ENCODE results near the gene TOLLIP.
A peak's percentile ranks its signal among the peaks of the same experiment; 100 is the strongest.
"Not testable (repeated sequence)": the region's sequence is repeated elsewhere in the genome, so short reads cannot be mapped to it uniquely, and the experiment has no call there.

The TOLLIP gene

DNA sequence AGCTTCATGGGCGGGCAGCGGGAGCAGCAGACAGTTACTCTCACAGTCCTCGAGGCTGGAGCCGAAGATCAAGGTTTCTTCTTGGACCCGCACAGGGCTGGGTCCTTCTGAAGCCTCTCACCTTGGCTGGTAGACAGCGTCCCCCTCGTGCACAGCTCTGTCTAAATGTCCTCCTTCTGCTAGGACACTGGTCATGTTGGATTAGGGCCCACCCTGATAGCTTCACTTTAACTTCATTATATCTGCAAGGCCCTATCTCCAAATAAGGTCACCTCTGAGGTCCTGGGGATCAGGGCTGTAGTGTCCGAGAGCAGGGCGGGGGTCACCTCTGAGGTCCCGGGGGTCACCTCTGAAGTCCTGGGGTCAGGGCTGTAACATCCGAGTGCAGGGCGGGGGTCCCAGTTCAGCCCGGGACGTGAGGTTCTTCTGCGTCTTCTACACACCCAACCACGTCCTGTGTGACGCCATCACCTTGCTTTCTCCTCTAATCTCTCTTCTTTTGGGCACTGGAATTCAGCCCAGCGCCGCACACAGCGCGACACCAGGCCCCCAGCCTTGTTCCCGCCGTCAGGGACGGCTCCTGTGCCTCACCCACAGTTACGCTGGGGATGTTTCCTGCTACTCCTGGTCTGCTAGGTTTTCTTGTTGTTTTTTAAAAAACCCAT is 34.1 kb upstream of the TOLLIP start:
- no peak for DNase-seq (ENCODE audit: low read depth in 2 of 2)

DNA sequence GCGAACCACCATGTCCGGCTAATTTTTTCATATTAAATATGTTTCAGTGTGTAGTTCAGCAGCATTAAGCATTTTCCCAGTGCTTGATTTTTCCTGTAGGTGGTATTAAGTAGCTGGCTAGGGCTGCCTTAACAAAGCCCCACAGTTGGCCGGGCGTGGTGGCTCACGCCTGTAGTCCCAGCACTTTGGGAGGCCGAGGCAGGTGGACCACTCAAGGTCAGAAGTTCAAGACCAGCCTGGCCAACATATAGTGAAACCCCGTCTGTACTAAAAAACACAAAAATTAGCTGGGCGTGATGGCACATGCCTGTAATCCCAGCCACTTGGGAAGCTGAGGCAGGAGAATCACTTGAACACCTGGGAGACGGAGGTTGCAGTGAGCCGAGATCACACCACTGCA is 33.5 kb upstream of the TOLLIP start:
- DNase-seq (ENCODE audit: low read depth in 2 of 2) = no peak

DNA sequence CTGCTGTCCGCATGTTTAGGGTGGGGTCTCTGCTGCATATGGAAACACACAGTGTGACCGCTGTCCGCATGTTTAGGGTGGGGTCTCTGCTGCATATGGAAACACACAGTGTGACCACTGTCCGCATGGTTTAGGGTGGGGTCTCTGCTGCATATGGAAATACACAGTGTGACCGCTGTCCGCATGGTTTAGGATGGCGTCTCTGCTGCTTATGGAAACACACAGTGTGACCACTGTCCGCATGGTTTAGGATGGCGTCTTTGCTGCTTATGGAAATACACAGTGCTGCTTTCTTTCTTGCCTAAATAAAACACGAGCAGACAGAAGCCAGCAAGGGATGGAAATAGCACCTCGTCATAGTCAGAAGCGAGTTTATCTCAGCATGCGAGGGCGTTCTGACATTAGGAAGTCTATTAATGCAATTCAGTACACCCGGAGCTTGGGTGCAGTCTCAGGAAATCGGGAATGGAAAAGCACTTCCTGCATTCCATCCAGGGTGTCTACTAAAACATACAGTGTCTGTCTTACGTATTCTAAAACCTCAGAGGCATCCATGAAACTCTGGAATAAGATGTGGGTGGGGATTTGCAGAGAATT is 32.6 kb upstream of the TOLLIP start:
- no peak for DNase-seq (ENCODE audit: low read depth in 2 of 2)

DNA sequence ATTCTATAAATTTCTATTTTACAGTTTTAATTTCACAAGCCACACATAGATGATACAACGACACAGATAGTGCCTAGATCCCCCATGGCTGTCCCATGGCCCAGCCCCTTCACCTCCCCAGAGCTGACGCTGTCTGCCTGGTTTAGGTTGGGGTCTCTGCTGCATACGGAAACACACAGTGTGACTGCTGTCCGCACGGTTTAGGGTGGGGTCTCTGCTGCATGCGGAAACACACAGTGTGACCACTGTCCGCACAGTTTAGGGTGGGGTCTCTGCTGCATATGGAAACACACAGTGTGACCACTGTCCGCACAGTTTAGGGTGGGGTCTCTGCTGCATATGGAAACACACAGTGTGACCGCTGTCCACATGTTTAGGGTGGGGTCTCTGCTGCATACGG is 31.8 kb upstream of the TOLLIP start:
- DNase-seq (ENCODE audit: low read depth in 2 of 2) = not testable (repeated sequence)

DNA sequence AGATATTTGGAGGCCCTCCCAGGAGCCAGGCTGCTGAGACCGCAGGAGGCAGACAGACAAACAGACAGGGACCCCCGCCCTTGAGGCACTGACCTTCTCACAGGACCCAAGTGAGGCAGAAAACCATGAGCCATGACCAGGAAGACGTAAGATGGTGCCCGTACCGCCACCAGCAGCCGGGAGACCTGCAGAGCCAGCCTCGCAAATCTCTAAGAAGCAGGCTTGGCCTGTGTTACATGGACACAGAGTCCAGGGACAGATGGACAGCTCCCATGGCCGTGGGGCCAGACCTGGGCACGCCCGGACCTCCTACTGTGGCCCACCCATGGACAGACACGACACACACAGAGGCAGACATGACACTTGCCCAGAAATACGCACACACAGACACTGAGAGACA is 30.7 kb upstream of the TOLLIP start:
- no peak for DNase-seq (ENCODE audit: low read depth in 2 of 2)

DNA sequence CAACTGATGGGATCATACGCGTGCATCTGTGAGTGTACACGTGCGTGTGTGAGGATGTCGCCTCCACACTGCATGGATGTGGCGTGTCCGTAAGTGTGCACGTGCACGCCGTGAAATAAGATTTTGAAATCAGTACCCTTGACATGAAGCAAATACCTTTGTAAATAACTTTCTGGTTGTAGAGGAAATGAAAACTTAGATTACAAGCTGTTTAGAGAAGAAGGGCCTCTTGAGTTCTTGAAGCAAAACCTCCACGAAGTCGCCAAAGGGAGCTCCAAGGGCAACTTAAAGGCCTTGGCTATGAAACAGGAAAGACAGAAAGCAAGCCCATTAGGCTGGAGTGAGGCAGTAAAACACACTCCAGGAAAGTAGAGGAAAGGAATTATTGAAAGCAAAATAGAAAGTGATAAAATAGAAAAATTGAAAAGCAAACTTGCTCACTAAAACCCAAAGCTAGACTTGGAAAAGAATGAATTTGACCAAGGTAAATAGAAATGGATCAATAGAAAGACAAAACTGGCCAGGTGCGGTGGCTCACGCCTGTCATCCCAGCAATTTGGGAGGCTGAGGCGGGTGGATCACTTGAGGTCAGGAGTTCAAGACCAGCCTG is 29.7 kb upstream of the TOLLIP start:
- DNase-seq (ENCODE audit: low read depth in 2 of 2) = no peak

DNA sequence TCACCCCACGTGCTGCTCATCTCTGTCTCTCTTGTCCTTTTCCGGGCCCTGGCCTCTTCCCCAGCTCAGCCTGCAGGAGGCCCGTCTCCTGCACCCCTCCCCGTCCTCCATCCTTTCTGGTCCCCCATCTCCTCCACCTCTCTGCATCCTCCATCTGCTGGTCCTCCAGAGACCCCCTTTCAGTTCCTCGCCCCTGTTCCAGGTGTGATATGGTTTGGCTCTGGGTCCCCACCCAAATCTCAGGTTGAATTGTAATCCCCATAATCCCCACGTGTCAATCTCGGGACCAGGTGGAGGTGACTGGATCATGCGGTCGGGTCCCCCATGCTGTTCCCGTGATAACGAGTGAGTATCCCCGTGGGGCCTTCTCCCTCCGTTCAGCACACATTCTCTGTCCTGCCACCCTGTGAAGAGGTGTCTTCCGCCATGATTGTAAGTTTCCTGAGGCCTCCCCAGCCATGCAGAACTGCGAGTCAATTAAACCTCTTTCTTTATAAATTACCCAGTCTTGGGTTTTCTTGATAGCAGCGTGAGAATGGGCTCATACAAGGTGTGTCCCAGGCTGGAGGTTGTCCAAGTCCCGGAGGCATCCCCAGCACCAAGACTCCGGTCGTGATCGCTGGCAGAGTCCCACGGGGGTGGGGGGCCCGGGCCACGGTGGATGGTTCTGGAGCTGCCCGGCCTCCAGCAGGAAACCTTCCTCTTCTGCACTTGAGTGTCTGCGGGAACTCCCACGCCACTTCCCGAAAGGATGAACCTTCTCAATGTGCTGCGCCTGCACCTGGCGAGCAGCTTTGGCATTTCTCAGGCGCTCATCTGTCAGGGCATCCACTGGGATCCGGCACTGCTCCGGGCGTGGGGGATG is 29.0 kb upstream of the TOLLIP start:
- no peak for DNase-seq (ENCODE audit: low read depth in 2 of 2)

DNA sequence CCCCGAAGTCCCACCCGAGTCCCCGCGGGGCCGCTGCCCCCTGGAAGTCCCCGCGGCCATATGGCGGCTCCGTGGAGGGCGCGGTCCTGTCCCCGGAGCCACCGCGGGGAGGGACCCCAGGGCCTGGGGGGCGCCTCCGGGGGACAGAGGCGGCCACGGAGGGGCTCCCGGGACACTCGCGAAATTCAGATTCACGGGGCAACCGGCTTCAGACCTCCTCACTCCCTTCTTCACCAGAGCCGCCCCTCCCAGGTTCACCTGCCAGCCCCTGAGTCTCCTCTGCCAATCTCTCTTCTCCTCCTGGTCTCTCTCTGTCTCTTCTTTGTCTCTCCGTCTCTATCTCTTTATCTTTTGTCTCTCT is 28.2 kb upstream of the TOLLIP start:
- no peak for DNase-seq (ENCODE audit: low read depth in 2 of 2)

DNA sequence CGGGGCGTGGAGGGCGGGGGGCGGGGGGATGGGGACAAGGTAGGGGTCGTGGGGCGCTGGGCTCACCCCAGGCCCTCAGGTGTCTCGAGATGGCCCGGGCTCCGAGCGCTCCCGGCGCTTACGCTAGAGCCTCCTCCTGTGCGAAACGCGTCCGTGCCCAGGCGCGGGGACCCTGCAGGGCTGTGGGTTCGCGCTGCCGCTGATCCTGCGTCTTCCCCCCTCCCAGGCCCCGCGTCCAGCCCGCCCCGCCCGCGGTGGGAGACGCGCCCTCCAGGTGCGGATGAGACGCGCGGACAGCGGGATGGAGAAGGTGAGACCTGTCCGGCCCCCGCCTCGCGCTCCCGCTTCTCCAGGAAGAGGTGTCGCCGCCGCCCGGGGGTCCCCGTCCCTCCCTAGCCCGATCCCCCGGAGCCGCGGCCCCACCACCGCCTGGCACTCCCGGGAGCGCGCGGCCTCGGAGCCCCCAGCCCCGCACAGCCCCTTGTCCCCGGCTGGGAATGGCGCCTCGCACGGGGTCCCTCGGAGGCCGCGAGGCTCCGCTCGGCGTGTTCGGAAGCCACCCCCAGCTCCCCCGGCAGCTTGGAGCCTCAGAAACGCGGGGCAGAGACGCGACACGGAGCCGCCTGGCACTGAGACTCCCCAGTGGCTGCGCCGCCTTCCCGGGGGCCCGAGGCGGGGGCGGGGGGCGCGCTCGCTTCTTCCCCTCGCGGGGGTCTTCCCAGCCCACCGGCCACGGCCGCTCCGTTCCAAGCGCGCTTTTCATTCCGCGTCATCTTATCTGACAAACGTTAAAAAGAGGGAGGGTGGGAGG is 27.6 kb upstream of the TOLLIP start:
- DNase-seq (ENCODE audit: low read depth in 2 of 2) = no peak

DNA sequence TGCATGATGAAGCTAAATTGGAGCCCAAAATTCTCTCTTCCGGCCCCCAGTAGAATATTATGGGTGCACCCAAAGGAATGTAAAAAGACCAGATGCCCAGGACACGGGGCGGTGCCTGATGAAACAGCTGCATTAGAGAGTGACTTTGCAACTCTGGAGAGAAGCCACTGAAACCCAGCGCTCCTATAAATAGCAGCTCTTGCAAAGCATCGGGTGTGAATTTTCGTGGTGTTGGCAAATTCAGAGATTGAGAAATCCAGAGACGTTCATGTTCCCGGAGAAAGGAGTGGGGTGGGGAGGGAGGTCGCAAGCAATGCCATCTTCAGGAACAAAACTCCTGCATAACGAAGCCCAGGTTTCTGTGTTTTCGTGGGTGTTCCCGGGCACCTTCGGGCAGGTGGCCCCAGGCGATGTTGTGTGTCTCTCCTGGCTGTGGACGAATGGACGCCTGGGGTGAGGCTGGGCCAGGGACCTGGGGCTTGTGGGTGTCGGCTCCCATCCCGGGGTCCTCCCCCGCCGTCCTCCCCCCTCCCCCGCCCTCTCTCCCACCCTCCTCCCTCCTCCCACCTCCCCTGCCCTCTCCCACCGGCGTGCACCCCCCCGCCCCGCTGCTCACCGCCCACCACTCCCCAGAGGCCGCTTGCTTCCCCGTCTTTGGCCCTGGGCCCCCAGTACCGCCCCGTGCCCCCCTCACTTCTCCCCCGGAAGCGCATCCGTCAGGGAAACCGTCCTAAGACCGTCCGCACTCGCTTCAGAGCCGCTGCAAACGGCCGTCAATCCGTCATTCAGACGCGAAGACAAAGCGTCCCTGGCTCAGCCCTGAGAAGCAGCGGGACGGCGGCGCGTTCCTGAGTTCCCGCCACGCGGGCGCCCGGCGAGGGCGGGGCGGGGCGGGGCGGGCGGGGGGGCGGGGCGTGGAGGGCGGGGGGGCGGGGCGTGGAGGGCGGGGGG is 26.7 kb upstream of the TOLLIP start:
- peak; percentile 30 to 40 for DNase-seq (ENCODE audit: low read depth in 2 of 2)

DNA sequence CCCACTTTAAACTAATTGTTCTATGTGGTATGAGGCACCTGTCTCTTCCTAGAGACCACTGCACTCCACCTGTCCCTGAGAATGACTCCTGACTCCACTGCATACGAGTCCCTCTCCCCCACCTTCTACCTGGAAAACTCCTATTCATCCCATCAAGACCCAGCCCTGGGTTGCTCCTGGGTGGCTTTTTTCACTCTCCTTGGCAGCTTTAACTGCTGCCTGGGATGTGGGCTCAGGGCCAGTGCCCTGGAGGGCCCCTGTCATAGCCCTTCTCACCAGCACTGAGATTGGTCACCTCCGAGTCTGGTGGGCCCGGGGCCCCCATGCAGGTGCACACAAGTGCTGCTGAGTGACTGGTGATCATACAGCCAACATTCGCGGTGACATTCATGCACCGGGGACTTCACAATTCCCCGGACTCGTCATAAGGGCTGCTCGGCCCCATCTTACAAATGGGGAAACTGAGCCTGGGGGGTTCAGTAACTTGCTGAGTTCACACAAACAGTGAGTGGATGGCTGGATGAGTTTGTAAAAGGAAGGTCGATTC is 25.9 kb upstream of the TOLLIP start:
- DNase-seq (ENCODE audit: low read depth in 2 of 2) = no peak

DNA sequence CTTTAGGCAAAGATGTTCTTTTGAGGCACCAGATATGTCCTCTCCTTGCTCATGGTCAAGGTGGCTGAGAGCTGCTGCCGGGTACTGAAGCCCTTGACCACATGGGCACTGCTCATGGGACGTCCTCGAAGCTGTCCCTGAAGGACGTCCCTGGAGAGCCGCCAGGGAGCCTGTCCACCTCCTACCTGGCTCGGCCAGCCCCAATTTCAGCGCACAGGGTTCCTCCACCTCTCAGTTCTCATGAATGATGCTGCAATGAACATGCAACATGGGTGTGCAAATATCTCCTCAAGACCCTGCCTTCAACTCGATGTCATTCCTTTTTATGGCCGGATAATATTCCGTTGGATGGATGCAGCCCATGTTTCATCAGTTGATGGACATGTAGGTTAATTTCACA is 24.4 kb upstream of the TOLLIP start:
- DNase-seq (ENCODE audit: low read depth in 2 of 2) = no peak

DNA sequence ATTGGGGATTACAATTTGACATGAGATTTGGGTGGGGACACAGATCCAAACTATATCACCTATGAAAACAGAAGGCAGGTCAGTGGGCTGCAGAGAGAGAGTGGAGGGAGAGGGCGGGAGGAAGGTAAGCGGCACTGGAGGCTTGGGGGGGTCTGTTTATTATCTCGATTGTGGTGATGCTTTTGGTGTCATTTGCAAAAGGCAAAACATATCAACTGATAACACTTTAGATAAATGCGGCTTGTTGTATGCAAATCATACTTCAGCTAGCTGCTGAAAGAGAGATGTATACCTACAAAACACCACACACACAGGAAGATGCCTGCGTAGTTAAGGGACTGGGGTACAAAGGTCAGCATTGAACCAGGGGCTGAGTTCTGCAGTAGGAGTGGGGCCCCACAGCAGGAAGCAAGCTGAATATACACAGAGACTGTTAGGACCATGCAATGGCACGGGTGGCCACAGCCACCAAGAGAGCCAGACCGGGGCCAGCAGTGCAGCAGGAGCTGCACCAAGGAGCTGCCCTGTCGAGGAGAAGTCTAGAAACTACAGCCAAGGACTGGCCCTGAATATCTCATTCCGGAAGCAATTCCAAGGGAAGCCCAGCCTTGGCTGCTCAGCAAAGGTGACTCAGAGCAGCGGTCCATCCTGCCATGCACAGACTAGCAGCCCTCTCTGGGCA is 23.8 kb upstream of the TOLLIP start:
- no peak for DNase-seq (ENCODE audit: low read depth in 2 of 2)

DNA sequence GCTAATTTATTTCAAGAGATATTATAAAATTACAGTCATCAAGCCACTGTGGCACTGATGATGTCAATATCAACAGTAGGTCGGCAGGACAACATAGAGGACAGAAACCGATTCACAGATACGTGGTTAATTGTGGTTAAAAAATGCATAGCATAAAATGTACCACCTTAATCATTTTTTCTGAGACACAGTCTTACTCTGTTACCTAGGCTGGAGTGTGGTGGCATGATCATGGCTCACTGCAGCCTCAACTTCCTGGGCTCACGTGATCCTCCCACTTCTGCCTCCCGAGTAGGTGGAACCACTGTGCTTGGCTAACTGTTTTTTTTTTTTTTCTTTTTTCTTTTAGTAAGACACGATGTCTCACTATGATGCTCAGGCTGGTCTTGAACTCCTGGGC is 21.0 kb upstream of the TOLLIP start:
- DNase-seq (ENCODE audit: low read depth in 2 of 2) = no peak

DNA sequence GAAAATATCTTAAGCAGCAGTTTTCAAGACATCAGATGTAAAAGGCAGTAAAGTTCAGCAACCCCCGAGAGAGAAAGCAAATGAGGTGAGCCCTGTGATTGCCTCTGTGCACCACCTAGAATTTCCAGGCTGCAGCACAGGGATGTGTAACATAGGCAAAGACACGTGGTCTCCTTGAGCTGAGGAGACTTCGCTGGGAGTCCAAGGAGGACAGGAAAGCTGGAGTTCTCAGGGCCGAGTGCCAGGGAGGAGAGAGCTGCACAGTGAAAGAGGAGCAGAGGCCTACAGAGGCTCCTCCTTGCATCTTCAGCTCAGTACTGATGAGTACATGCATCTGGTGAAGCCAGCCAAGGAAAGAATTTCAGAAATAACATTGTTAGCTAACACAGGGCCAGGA is 17.6 kb upstream of the TOLLIP start:
- DNase-seq (ENCODE audit: low read depth in 2 of 2) = no peak

DNA sequence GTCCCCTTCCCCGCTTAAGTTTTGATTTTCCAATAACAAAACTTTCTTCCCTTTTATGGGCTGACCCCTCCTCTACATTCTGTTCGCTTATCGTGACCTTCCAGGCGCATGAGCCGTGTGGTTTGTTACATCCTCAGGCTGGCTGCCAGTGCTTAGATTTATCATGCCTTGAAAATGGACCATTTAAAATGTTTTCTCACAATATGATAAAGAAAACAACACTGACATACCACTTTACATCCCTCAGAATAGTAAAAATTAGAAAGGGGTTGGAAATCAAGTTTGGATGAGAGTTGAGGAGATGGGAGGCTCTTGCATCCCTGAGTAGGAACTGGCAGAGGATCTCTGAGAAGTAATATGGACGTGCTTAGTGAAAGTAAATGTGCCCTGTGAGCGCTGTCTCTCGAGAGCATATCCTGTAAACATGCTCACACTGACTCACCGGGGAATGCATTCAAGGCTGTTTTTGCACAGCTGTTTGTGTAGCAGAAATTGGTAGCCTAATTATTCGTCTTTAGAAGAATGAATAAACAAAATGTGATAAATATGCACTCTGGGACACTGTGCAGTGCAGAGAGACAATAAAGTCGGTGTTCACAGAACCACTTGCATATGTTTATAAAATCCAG is 17.1 kb upstream of the TOLLIP start:
- DNase-seq (ENCODE audit: low read depth in 2 of 2) = no peak

DNA sequence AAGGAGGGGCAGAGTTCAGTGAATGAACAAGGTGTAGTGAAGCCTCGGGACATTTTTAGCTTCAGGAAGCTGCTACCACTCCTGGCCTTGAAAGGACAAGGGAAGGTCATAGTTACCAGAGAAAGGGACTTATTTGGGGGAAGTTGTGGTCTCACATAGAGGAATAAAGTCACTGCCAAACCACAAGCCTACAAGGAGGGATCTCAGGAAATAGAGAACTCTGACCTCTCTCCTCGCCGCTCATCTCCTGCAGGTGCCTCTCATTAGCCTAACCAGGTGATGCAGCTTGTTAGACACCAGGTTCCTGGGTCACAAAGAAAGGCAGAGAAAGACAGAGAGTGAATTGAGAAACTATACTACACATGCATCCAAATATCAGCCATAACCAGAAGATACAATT is 14.3 kb upstream of the TOLLIP start:
- no peak for DNase-seq (ENCODE audit: low read depth in 2 of 2)

DNA sequence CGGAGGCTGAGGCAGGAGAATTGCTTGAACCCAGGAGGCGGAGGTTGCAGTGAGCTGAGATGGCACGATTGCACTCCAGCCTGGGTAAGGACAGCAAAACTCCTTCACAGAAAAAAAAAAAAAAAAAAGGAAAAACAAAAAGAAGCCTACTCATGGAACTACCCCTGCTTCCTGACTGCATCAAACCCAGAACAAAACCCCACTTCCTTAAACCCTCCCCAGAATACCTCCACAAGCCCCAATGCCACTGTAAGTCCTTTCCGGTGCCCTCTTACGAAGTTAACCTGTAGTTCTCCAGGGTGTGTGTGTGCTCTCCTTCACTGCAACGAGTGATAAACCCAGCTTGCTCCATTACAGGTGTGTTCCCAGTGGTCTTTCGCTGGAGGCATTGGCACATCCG is 8.6 kb upstream of the TOLLIP start:
- DNase-seq (ENCODE audit: low read depth in 2 of 2) = no peak

DNA sequence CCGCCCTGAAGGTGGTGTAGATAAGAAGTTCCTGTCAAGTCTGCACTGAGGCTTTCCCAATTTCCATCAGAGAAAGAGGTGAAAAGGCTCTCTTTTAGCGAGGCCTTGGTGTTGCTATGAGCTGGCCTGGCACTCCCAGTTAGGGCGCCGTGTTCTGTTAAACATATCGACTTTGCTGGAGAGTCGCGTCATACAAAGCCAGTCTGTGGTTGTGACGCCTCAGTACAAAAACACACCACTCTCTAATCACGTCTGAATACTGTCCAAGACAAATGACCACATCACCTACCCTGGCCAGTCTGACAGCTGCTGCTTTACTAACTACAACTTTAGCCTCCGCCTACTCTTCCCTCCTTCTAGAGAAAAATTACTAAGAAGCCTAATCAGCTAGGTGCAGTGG is 8.0 kb upstream of the TOLLIP start:
- no peak for DNase-seq (ENCODE audit: low read depth in 2 of 2)
